ENCODE data around the gene IGFBP5.

Gene IGFBP5

GRCh38 chr2:216635701-216636550 is 59.4 kb downstream of the IGFBP5 start:
- TF ChIP-seq CTCF (IDR thresholded peaks at IDR 0.05; ENCODE audit: insufficient read depth, missing control alignments): no peak
- FAIRE-seq: no peak
- DNase-seq (ENCODE audit: insufficient read length, low spot score): no peak

- TF ChIP-seq CTCF (IDR thresholded peaks at IDR 0.05; ENCODE audit: insufficient read depth, missing control alignments): no peak
- DNase-seq (ENCODE audit: insufficient read length, low spot score): no peak
- FAIRE-seq: no peak
Measured at GRCh38 chr2:216635171-216635570, 60.2 kb downstream of the IGFBP5 start.

GRCh38 chr2:216634370-216635148 is 60.8 kb downstream of the IGFBP5 start:
- TF ChIP-seq CTCF (IDR thresholded peaks at IDR 0.05; ENCODE audit: insufficient read depth, missing control alignments): no peak
- DNase-seq (ENCODE audit: insufficient read length, low spot score) (no peak), FAIRE-seq (no peak)

GRCh38 chr2:216633616-216634369 is 61.6 kb downstream of the IGFBP5 start:
- no peak for DNase-seq (ENCODE audit: insufficient read length, low spot score)
- no peak for TF ChIP-seq CTCF (IDR thresholded peaks at IDR 0.05; ENCODE audit: insufficient read depth, missing control alignments)
- FAIRE-seq: no peak

- peak; percentile 58 for DNase-seq (ENCODE audit: insufficient read length, low spot score)
Measured at GRCh38 chr2:216632952-216633615, 62.3 kb downstream of the IGFBP5 start, which contains the start of gene IGFBP2. Gene IGFBP2, plus strand, starts transcription at chr2:216633420. Its CDS starts 104 bp downstream, at chr2:216633524.

More at GRCh38 chr2:216632952-216633615, 62.3 kb downstream of the IGFBP5 start, which contains the start of gene IGFBP2:
- FAIRE-seq: no peak
- TF ChIP-seq CTCF (IDR thresholded peaks at IDR 0.05; ENCODE audit: insufficient read depth, missing control alignments): no peak

Measured in D721Med (cell line).